NCI-H2107 treated with DMSO at 0.1 percent for 48 hours (cell line): Measurements from ENCODE around the gene ARL10.

Experiments used
- DNase-seq: peaks from one replicate; lab custom pipeline; 2025; ENCODE audit not compliant: unreplicated experiment; lab: John Stamatoyannopoulos, UW

Gene ARL10

DNA sequence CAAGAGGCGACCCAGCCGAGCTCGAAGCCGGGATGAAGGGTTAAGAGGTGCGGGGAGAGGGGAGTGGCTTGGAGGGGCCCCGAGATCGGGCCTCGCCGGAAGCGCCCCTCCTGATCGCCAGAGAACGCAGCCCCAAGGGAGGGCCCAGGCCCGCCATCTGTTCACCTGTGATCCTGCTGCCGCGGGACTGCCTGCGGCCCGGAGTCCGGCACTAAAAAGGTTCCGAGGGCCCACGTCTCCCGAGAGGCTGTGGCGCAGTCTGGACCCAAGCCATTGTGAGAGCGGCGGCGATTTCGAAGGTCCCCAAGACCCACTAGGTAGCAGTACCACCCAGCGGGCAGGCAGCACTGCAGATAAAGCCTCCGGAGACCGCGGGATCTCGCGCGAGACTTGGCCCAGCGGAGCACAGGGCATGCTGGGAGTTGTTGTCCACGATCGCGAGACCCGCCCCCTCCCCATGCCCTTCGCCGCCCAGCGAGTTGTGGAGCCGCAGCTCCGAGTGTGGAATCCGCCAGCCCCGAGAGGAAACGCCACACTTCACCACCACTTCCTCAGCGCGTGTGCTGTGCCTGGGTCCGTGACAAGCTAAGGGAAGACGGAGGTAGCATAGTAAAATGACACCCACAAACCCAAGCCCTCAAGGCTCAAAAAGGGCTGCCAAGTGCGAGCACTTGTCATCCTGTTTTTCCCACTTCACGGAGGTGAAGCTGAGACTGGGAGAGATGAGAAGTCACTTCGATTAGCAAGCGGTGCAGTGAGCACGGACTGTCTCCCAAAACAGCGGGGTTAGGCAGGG, 3.7 kb upstream of the ARL10 start, which contains the start of gene KIAA1191:
TSS of gene KIAA1191 (minus strand) at position 328 of the 796 bp plus-strand sequence. CDS start 2,256 bp downstream, outside the sequence.
- DNase-seq, result peak; percentile 58

DNA sequence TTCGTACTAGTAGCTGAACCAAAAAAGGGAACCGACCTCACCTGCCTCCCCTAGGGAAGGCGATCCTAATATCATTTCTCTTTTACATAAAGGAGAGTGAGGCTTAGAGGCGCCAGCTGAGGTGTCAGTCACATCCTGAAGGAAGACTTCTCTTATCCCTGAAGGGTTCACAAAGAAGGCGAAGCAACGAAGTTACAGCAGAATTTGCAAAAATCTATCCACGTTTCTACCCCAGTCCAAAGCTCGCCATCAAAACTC, 3.1 kb upstream of the ARL10 start:
- DNase-seq, result no peak

DNA sequence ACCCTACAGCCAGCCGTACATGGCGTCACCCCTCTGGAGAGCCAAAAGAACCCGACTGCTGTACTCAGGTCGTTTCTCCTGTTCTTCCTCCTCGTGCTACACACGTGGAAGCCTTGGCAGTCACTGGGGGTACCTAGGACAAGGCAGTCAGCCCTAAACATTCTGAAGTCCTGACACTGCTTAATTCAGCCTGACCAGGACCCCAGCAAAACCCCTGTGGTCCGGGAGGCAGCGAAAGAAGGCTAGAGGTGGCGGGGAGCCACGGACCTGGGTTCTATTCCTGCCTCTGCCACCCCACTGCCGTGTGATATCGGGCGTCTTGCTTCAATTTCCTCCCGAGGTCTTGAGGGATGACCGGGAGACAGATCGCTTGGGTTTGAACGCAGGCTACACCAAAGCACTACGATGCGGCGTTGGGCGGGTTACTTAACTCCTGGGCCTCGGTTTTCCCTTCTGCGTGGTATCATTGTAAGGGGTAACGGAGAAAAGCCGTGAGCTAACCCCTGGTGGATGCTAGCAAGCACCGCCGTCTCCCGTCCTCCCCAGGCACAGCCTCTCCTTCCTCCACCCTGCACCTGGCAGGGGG, 429 bp upstream of the ARL10 start:
- DNase-seq, result no peak

DNA sequence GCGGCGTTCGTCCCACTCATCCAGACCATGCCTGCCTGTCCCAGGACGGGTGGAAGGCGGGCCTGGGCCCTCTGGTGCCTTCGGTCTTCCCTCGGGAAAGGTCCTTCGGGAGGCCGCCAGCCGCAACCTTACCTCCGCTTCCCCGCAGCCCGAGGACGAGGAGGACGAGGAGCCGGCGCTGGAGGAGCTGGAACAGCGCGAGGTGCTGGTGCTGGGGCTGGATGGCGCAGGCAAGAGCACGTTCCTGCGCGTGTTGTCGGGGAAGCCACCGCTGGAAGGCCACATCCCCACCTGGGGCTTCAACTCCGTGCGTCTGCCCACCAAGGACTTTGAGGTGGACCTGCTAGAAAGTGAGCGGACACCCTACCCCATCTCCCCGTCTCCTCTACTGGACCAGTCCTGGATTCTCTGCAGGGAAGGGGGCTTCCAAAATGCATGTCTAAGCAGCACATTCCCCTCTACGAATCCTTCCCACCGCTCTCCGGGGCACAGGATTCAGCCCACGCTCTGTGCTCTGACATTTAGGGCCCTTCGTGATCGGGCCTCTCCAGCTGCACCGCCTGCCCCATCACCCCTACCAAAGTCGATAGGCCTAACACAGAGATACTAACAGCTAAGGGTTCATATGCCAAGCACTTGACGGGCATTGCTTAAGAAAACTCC, 1.1 kb downstream of the ARL10 start:
- DNase-seq, result no peak

DNA sequence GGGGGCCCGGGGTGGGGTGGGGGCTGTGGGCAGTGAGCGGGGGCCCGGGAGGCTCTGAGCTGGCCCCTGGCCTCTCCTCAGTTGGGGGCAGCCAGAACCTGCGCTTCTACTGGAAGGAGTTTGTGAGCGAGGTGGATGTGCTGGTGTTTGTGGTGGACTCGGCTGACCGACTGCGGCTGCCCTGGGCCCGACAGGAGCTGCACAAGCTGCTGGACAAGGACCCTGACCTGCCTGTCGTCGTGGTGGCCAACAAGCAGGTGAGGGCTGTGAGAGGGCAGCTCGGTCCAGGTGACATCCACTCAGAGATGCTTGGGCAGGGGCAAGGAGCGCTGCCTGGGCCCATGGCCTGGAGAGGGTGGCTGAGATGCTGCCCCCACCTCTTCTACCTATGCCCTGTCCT, 3.4 kb downstream of the ARL10 start:
- no peak for DNase-seq

DNA sequence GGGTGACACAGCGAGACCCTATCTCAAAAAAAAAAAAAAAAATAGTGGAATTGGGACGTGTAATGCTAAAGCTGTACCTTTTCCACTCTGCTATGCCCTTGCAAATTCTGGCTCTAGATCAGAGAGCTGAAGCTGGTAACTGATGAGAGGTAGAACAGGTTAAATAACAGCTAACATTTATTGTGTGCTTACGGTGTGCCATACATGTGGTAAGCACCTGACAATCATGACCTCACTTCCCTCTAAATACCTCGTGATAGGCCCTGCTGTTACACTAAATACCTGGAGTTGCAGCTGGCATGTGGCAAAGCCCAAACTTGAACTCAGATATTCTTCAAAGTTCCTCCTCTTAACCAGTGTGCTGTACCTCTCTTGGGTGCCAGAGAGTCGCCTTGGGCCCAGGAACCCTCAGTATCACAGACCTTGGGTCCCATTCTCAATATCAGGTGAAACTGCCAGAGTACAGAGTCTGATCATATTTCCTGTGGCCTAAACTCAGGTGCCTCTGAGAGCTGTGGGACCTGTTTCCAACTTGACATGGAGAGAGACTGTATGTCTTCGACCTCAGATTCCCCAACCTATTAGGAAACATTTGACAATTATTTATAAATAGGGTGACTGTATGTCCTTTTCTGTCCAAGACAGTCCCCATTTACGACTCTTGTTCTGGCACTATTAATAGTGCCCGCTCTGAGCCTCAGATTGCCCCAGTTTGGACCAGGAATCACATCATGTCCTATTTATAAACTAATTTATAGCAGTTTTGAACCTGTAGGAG, 4.8 kb downstream of the ARL10 start:
- no peak for DNase-seq

DNA sequence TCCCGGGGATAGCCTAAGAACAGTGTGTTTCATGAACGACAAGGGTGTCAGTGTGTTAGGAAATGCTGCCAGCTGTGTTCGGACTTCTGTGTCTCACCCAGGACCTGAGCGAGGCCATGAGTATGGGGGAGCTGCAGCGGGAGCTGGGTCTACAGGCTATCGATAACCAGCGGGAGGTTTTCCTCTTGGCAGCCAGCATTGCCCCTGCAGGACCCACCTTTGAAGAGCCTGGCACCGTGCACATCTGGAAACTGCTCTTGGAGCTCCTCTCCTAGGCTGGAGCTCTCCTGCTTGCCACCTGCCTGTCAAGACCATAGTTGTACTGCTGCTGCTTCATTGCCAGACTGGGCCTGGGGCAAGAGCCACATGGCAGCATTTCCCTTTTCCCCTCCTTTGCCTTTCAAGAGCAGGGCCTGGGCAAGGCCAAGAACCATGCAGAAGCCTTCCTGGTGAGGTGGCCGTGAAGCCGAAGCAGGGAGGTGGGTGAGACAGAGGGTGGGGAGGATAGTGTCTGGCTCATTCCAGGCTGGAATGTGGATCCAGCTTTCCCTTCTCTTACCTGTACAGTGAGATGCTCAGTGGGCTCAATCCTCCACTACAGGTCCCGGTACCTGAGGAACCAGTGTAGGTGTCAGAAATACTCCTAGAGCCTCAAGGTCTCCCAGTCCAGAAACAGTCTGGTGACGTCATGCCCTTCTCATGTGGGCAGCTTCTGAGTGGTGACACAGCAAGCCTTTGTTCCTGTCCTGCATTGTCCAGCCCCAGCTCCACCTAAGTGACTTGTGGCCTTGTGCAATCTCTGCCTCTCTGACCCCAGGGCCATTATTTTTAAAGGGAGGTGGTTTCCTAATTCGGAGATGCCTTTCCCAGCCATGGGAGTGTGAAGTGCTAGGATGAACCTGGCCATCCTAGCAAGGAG, 6.6 kb downstream of the ARL10 start:
- no peak for DNase-seq

DNA sequence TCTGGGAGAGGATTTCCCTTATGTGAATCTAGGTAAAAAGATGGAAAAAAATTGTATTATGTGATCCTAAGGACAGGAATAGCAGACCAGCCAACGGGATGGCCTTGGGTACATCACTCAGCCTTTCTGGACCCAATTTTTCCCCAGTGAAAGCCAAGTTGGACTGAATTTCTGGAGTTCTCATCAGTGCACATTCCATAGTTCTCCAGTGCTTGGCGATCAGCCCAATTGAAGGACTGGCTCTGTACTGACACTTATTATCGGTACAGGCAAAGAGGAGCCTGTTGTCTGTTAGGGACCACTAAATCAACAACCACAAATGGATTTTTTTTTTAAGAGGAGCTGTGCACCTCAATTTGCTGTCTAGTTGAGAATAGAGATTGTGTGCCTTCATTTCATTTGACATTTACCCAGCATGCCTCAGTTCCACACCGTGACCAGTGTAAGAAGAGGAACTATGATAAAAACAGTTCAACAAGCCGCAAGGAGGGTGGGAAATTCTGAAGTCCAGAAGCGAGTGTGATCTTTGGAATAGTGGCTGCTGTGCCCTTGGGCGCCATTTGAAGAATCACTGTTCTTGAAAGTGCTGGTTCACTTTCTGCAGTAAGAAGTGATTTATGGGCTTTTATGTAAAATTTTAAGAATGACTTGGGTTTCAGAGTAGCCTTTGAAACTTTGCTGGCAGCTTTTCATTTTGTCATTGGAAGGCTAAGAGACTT, 8.0 kb downstream of the ARL10 start:
- DNase-seq, result no peak

DNA sequence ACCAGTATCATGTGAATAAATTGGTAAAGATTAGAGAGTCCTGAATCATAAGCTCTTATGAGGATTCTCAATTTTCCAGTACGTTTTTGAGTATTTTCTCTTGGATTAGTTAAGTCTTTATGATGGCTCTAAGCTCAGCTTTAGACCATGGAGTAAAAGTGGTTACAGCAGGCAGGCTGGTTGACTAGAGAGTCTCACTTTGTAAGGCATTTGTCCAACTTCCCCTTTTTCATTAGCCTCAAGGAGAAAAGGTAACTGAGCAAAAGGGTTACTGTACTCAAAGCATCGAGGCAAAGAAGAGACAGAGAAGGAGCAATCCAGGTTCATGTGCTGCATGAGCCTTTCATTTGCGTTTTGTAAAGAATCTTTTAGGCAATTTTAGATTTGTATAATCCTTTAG, 14.6 kb downstream of the ARL10 start:
- no peak for DNase-seq

DNA sequence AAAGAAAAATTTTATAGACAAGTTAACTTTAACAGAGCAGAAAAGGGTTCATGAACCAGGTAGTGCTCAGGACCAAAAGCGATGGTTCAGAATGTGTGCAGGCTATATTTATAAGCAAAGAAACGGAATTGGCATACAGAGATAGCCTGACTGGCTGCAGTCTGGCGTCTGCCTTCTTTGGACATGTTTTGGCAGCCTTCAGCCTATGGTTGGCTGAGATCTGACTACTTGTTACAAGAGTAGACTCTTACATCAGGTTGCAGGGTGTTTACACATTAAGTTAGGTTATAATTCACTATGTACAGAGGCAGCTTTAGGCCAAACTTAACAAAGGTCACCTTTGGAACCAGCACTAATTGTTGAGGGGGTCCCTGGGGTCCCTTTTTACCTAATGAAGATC, 16.1 kb downstream of the ARL10 start:
- no peak for DNase-seq

DNA sequence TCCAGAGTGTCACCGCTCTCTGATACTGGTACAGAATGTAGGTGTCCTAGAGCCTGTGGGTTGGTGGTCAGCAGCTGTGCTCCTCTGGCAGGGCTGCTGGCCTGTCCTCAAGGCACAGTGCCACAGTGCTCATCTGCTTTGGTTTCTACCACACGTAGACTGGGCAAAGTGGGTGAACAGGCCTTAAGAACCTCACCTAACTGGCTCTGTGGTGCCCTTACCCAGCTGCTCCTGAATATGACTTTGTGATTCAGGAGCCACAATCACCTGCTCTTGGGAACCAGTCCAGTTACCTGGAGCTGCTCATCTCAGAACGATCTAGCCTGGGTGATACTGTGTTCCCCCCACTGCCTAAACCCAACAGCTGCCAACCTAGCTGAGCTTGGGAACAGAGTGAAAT, 16.7 kb downstream of the ARL10 start:
- DNase-seq, result no peak

DNA sequence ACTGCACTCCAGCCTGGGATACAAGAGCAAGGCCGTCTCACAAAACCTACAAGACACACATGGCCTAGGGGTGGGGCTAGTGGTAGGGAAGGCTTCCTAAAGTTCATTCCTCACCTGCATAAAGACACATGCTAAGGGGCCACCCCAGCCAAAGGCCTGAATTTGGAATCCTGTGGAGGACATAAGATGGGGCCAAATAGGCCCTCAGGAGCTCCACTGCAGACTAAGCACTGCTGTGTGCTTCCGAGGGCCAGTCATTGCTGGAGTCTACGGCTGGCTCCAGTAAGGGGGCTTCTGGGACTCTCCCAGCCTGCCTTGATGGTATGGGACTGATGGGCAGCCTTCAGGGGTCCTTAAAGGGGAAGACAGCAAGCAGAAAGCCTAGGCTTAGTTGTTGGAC, 17.4 kb downstream of the ARL10 start:
- no peak for DNase-seq

DNA sequence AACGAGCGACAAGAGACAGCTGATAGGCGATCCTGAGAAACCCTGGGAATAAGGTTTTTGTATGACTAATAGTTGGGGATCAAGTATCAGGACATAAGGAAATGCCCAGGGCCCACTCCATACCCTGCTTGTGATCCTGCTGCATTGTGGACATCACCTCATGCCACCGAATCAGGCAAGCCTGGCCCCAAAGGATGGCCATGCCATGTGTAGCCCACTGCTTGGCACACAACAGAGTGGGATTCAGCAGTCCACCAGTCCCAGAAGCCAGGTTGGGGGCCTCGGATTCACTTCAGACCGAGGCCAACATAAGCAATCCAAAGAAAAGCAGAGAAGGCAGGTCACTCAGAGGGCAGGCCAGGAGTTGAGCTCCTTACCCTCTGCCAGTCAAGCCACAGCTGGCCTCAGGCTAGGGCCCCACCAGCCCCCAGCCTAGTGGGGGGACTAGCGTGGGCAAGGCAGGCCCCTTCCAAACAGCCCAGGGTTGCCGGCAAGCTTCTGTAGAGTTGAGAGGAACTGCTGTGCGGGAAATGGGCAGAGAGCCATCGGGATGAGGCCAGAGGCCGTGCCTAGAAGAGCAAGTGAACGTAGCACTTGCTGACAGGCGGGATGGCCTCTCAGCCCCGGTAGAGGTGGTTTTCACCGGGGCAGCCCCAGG, 18.1 kb downstream of the ARL10 start:
- no peak for DNase-seq

DNA sequence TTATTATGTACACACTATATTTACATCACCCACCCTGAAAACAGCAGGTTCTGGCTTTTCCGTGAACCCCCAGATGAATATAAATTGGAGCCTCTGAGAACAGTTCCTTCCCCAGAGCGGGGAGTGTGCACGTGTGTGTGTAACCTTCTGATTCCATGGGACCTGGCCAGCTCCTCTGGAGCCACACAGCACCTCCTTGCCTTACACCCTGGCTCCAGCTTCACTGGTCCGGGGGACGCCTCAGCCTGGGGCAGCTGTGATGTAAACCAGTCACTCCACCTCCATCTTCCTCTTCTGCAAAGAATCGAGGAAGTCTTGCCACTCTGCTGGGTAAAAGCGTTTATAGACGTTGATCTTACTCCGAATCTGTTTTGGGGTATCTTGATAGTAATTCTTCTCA, 18.7 kb downstream of the ARL10 start:
- no peak for DNase-seq

DNA sequence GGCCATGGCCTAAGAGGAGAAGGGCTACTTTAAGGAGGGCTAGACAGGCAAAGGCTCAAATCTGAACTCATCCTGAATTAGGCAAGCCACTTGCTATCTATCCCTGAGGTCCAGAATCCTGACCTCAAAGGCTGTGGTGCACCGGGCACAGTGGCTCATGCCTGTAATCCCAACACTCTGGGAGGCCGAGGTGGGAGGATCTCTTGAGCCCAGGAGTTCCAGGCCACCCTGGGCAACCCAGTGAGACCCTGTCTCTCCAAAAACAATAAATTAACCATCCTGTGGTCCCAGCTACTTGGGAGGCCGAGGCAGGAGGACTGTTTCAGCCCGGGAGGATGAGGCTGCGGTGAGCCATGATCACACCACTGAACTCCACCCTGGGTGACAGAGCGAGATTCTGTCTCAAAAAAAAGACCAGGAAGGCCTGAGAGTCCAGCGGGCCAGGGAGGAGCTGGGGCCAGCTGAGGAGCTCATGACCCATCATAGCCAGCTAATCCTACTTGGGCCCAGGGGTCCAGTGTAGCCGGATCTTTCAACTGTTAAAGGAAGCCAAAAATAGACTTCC, 19.2 kb downstream of the ARL10 start:
- no peak for DNase-seq

DNA sequence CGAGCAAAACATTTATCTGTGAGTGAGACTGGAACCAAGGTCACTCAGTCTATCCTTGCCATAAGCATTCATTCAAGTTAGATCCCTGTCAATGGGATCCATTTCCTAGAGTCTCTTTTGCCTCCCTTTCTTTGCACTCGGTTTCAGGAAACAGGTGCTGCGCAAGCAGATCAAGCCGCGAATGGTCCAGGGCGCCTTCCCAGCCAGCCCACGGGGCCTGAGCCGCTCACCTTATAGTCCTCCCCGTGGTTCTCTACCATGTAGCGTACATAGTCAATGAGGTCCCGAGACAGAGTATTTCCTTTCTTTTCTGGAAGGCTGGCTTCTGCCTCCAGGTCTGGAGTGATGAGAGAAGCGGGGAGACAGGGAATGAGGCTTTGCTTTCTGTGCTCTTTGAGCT, 19.7 kb downstream of the ARL10 start:
- DNase-seq, result no peak

DNA sequence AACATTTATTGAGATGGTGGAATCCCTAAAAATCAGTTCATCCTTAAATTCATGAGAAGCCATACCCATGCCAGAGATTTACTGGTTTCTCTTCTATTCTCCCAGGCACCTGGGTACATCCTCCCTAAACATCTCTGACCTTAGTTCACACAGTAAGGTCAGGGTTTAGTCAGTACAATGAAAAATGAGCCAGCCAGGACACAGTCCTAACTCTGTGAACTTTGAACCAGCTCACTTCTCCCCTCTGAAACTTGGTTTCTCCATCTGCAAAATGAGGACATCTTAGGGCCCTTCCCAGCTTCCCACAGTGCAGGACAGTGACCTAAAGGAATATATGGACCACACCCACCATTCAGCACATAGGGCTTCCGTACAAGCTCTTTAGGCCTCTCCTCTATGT, 21.2 kb downstream of the ARL10 start:
- no peak for DNase-seq

DNA sequence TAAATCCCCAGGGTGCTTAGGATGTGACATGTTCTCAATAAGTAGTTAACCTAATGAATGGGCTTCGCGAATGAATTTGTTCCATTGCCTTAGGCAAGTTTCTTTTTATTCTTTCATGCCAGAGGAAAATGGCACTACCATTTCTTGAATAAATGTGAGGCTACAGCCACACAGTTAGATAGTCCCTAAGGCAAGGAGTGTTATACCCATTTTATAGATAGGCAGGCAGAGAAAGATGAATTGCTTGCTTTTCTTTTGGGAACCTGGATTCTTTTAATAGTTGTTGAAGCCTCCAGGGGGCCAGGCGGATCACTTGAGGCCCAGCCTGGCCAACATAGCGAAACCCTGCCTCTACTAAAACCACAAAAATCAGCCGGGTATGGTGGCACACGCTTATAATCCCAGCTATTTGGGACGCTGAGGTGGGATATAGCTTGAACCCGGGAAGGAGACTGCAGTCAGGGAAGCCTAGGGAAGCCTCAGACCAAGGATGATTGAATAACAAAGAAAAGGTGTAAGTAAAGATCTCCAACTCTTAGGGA, 22.2 kb downstream of the ARL10 start:
- no peak for DNase-seq

DNA sequence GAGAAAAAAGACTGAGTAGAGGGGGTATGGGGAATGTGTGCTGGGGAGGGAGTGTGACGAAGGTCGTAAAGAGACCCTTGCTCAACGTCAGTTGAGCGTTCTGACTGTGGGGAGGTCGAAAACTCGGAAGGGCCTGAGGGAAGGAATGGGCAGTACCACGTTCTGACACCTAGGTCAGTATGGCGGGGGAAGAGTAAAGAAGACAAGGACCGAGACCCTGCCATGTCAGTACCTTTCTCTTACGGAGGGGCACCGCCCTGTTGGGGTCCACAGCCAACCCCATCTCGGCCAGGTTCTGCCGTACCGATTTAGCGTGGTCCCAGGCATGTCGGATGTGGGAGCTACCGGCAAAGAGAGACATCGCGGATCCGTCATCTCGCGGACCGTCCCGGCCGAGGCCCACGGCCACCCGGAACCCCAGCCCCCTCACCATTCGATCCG, 22.7 kb downstream of the ARL10 start:
- DNase-seq, result no peak
